ENCODE data around the gene TUBB3.
"Not testable (repeated sequence)": the region's sequence is repeated elsewhere in the genome, so short reads cannot be mapped to it uniquely, and the experiment has no call there.

TUBB3 gene

DNA sequence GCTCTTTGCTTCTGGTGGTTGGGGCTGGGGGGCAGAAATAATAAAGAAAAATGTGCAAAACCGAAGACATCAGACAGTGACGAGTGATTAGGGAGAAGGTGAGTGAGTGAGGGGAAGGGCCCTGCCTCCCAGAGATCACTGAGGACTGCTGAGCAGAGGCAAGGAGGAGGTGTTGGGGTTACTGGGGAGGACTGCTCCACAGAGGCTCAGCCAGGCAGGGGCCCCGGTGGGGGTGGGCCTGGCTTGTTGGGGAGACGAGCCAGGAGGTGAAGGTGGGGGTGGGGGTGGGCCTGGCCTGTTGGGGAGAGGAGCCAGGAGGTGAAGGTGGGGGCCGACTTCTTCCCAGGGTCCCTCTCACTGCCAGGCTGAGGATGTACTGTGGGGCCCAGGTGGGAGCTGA is 23.4 kb downstream of the TUBB3 start:
- no peak for DNase-seq

DNA sequence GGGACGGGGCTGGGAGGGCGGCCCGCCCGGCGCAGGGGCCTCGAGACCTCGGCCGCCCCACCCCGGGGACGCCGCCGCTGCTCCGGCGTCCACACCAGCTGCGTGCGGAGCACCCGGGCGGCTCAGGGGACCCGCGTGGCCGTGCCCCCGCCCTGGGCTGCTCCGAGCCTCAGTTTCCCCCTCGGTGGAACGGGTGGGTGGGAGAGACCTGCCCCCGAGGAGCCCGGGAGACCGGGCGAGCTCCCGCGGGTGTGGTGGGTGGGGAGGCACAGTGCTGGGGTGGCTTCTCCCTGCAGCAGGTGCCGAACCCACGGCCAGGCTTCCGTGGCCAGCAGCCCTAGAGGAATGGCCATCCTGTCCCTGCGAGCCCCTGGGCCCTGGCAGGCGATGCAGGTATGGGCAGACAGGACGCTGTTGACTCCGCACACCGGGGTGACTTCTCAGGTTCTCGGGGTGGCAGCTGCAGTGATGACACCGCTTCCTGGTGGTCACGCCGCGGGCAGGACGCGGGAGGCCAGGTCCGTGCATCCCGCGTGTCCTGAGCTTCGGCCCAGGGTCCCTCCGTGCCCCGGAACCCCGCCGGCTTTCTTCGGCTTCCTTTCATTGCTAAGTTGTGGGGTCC is 26.1 kb downstream of the TUBB3 start:
- DNase-seq, result no peak

DNA sequence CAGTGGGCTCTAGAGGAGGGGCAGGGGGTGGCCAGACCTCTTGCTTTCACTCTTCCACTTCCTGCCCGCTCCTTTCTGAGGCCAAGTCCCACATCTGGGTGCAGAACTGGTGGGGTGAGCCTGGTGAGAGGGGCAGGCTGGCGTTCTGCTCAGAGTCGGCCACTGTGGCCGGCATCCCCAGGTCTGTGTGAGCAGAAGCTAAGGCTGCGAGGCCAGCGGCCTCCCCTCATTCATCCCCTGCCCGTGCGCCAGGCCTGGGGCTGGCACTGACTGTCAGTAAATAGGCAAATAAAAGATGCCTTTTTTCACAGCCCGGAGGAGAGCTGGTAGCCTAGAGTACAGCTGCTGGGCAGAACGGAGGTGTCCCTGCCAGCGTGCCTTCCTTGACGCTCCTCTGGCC is 26.6 kb downstream of the TUBB3 start:
- DNase-seq, result no peak

GRCh38 chr16:89951509-89951908 is 28.4 kb downstream of the TUBB3 start:
- DNase-seq, result peak; percentile 24

GRCh38 chr16:89952049-89952448 is 28.9 kb downstream of the TUBB3 start:
- no peak for DNase-seq

GRCh38 chr16:89952551-89952950 is 29.4 kb downstream of the TUBB3 start:
- DNase-seq, result no peak

GRCh38 chr16:89953671-89954406 is 30.7 kb downstream of the TUBB3 start:
- no peak for DNase-seq

DNA sequence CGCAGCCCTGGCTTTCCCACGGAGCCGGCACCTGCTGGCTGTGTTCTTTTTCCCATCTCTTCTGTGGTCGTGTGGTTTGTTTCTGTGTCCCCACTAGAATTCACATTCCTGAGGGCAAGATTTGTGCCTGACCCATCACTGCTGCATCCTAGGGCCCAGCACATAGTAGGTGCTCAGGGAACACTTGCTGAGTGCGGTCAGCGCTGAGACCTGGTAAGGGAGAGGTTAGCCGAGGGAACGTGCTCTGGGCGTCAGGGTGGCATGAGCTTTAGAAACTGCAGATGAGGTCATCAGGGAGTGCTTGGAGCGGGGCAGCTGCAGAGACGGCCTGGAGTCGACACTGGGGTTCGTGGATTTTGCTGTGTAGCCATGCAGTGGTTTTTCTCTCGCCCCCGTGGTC is 31.3 kb downstream of the TUBB3 start:
- no peak for DNase-seq

- no peak for DNase-seq
Measured at GRCh38 chr16:89955001-89955685, 32.0 kb downstream of the TUBB3 start.

DNA sequence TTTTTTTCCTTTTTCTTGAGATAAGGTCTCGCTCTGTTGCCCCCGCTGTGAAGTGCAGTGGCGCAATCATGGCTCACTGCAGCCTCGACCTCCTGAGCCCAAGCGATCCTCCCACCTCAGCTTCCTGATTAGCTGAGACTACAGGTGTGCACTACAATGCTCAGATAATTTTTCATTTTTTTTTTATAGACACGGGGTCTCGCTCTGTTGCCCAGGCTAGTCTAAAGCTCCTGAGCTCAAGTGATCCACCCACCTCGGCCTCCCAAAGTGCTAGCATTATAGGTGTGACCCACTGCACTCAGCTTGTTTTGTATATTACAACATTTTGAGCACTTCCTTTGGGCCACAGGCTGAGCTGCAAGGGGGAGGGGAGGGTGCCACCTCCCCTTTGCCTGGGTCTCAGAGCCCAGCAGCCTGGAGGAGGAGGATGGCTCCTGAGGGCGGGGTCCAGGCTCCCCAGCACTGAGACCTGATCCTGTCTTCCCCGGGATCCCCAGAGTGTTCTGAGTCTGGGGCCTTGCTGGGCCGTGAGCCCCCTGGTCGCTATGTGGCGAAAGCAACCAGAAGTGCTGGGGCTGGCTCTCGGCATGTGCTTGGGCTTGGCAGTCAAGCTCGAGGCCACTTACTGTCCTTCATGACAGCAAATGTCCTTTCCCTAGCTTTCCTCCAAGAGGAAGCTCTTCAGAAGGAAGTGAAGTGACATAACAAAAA is 33.5 kb downstream of the TUBB3 start:
- DNase-seq, result no peak

DNA sequence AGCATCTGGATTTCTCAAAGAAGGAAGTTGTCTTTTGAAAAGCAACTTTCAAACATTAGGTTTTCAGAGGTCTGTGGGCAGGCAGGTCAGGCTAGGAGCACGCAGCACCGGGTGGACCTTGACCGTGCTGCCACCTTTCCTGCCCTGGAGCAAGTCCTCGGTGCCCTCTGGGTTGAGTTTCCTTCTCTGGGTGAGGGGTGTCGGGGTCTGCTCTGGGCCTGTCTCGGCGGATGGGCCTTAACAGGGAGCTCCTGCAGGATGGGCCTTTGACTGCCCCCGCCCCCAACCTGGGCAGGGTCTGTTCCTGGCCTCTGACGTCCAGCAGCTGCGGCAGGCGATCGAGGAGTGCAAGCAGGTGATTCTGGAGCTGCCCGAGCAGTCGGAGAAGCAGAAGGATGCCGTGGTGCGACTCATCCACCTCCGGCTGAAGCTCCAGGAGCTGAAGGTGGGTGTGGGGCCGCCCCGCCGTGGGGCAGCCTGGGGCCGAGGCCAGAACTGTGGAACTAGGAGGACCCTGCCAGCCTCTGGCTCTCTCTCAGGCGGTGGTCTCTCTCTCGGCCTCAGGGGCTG is 34.2 kb downstream of the TUBB3 start:
- no peak for DNase-seq

DNA sequence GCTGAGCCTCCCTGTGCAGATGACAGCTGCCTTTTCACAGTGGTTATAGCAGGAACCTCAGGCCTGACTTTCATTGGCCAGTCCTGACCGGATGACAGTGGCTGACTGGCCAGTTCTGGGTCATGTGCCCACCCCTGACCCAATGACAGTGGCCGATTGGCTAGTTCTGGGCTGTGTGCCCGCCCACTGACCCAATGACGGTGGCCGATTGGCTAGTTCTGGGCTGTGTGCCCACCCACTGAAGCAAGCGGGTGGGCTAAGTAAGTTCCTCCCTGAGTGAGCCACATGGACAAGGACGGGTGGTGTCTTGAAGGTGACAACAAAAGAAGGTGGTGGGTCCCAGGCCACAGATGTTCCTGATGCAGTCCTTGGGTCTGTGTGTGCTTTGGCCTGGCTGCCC is 34.9 kb downstream of the TUBB3 start:
- no peak for DNase-seq

GRCh38 chr16:89958596-89958995 is 35.5 kb downstream of the TUBB3 start:
- DNase-seq, result no peak

GRCh38 chr16:89960966-89961365 is 37.8 kb downstream of the TUBB3 start:
- DNase-seq, result no peak

GRCh38 chr16:89961920-89962319 is 38.8 kb downstream of the TUBB3 start:
- no peak for DNase-seq

GRCh38 chr16:89962754-89963498 is 39.8 kb downstream of the TUBB3 start:
- no peak for DNase-seq

GRCh38 chr16:89964201-89964600 is 41.1 kb downstream of the TUBB3 start:
- no peak for DNase-seq

DNA sequence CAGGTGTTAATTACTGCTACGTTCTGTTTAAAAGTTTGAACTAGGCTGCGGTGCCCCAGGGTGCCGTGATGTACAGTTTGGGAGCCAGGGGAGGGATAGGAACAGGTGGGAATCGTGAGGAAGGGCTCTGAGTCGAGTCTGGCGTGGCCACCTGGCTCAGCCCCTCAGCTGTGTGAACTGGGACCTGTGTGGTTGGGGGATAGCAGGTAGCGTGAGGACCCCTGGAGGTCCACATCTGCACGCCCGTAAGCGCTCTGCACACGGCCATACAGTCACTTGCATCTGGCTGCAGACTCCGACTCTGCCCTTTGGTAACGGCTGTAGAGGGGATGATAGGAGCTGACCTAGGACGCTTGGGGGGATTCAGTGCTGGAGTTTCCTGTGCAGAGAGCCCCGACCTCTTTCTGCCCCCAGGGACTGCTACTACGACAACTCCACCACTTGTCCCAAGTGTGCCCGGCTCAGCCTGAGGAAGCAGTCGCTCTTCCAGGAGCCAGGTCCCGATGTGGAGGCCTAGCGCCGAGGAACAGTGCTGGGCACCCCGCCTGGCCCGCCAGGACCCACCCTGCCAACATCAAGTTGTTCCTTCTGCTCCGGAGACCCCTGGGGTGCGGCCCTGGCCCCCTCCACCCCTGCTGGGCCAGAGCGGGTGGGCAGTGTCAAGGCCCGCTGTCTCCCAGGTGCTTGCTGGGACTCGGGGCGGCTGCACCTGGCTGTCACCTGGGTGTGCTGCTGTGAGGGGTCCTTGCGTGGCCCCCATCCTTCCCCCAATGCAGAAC is 42.5 kb downstream of the TUBB3 start:
- DNase-seq, result no peak

- DNase-seq, result no peak
Measured at GRCh38 chr16:89966756-89967155, 43.6 kb downstream of the TUBB3 start.

GRCh38 chr16:89967436-89967835 is 44.3 kb downstream of the TUBB3 start:
- not testable (repeated sequence) for DNase-seq

GRCh38 chr16:89968074-89968473 is 44.9 kb downstream of the TUBB3 start:
- DNase-seq, result not testable (repeated sequence)
